Neural progenitor cell (in vitro differentiated cells): Measurements from ENCODE around the gene SAMD13. TPM values are rescaled to one million over a fixed set of nuclear protein-coding genes. Genes with fewer than 3 reads are reported as not detected.

ENCODE experiments used
- DNase-seq: peaks from one replicate; pipeline ENCODE4 v3.0.0-alpha.2; 2016; ENCODE audit warnings: low spot score
- H2AFZ ChIP-seq: fragments of 200-600 bp; sonication (generic); replicated peaks from 2 replicates; pipeline ENCODE4 v1.6.1; 2016; ENCODE audit warnings: antibody characterized with exemption
- H3F3A ChIP-seq: fragments of 200-600 bp; sonication (generic); 2 replicates; pipeline ENCODE4 v1.6.1; 2016; ENCODE audit warnings: antibody characterized with exemption, low read depth
- H3K27ac ChIP-seq: fragments of 200-600 bp; sonication (generic); 2 replicates; pipeline ENCODE4 v1.5.1; 2016; ENCODE audit warnings: mild to moderate bottlenecking
- H3K27me3 ChIP-seq: fragments of 200-600 bp; sonication (generic); 2 replicates; pipeline ENCODE4 v1.6.1; 2016; ENCODE audit warnings: mild to moderate bottlenecking, moderate library complexity
- H3K36me3 ChIP-seq: fragments of 200-600 bp; sonication (generic); 2 replicates; pipeline ENCODE4 v1.5.1; 2016
- H3K4me1 ChIP-seq: fragments of 200-600 bp; sonication (generic); 2 replicates; pipeline ENCODE4 v1.6.1; 2016; ENCODE audit warnings: mixed run types
- H3K4me2 ChIP-seq: fragments of 200-600 bp; sonication (generic); 2 replicates; pipeline ENCODE4 v1.6.1; 2016
- H3K4me3 ChIP-seq: fragments of 200-600 bp; sonication (generic); 2 replicates; pipeline ENCODE4 v1.5.1; 2016
- H3K79me2 ChIP-seq: fragments of 200-600 bp; sonication (generic); 2 replicates; pipeline ENCODE4 v1.6.1; 2016; ENCODE audit warnings: low read depth
- H3K9ac ChIP-seq: fragments of 200-600 bp; sonication (generic); 2 replicates; pipeline ENCODE4 v1.6.1; 2016
- H3K9me3 ChIP-seq: fragments of 200-600 bp; sonication (generic); 2 replicates; pipeline ENCODE4 v1.5.1; 2016; ENCODE audit warnings: low read depth
- H4K20me1 ChIP-seq: fragments of 200-600 bp; sonication (generic); 2 replicates; pipeline ENCODE4 v1.6.1; 2016; ENCODE audit warnings: low read depth
- H3K27ac Mint-ChIP-seq: 3 replicates; pipeline ENCODE4 v1.8.0; 2021; ENCODE audit warnings: mixed read lengths
- H3K27me3 Mint-ChIP-seq: 2 replicates; pipeline ENCODE4 v1.8.0; 2022; ENCODE audit warnings: low read depth, mild to moderate bottlenecking, inconsistent platforms, moderate library complexity, mixed read lengths; ENCODE audit not compliant: insufficient read depth
- H3K36me3 Mint-ChIP-seq: 3 replicates; pipeline ENCODE4 v1.8.0; 2021; ENCODE audit warnings: mixed read lengths
- H3K4me1 Mint-ChIP-seq: 3 replicates; pipeline ENCODE4 v1.8.0; 2021; ENCODE audit warnings: mixed read lengths
- H3K4me3 Mint-ChIP-seq: 3 replicates; pipeline ENCODE4 v1.8.0; 2021; ENCODE audit warnings: mild to moderate bottlenecking, moderate library complexity, mixed read lengths
- H3K9me3 Mint-ChIP-seq: 3 replicates; pipeline ENCODE4 v1.8.0; 2020; ENCODE audit warnings: mixed read lengths
- EZH2 ChIP-seq: fragments of 200-600 bp; sonication (generic); IDR thresholded peaks from 2 replicates; pipeline ENCODE4 v1.6.1; 2017; ENCODE audit warnings: antibody characterized with exemption, mild to moderate bottlenecking, moderate library complexity
- EZH2phosphoT487 ChIP-seq: fragments of 200-600 bp; sonication (generic); IDR thresholded peaks from 2 replicates; pipeline ENCODE4 v1.6.1; 2017; ENCODE audit warnings: antibody characterized with exemption
- total RNA-seq: library from RNA; depleted of rRNA; stranded (reverse); fragments of >200 nt; gene quantifications from 2 replicates; pipeline ENCODE4 v1.2.3, GENCODE V29; 2015; ENCODE audit warnings: low replicate concordance
- TF ChIP-seq, protein P1 (sequence below): fragments of 200-600 bp; sonication (generic); IDR thresholded peaks from 2 replicates; pipeline ENCODE4 v1.5.1; 2017; ENCODE audit warnings: antibody characterized with exemption, mild to moderate bottlenecking

Gene SAMD13
- total RNA-seq, 1 donor from 2014 or later = 5.6 TPM

DNA sequence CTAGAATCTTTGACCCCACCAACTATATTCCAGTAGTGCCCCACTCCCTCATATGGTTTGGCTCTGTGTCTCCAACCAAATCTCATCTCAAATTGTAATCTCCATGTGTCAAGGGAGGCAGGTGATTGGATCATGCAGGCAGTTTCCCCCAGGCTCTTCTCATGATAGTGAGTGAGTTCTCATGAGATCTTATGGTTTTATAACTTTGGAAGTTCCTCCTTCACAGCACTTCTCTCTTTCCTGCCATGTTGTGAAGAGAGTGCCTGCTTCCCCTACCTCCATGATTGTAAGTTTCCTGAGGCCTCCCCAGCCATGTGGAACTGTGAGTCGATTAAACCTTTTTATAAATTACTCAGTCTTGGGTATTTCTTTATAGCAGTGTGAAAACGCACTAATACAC lies 7.7 kb upstream of the SAMD13 start:
- peaks cover 5% of the 10 kb centered on the region for H3K4me1 Mint-ChIP-seq
- no peak overlapping the region for H3K27ac Mint-ChIP-seq
- TF ChIP-seq EZH2phosphoT487 (no peak), EZH2 (no peak)
- TF ChIP-seq, protein P1, sequence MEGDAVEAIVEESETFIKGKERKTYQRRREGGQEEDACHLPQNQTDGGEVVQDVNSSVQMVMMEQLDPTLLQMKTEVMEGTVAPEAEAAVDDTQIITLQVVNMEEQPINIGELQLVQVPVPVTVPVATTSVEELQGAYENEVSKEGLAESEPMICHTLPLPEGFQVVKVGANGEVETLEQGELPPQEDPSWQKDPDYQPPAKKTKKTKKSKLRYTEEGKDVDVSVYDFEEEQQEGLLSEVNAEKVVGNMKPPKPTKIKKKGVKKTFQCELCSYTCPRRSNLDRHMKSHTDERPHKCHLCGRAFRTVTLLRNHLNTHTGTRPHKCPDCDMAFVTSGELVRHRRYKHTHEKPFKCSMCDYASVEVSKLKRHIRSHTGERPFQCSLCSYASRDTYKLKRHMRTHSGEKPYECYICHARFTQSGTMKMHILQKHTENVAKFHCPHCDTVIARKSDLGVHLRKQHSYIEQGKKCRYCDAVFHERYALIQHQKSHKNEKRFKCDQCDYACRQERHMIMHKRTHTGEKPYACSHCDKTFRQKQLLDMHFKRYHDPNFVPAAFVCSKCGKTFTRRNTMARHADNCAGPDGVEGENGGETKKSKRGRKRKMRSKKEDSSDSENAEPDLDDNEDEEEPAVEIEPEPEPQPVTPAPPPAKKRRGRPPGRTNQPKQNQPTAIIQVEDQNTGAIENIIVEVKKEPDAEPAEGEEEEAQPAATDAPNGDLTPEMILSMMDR = no peak

DNA sequence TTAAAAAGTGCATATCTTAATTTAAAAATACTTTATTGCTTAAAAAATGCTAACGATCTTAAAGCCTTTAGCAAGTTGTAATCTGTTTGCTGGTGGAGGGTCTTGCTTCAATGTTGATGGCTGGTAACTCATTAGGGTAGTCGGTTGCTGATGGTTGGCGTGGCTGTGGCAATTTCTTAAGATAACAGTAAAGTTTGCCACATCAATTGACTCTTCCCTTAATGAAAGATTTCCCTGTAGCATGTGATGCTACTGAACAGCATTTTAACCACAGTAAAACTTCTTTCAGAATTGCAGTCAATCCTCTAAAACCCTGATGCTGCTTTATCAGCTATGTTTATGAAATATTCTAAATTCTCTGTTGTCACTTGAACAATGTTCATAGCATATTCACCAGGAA lies 6.8 kb upstream of the SAMD13 start:
- H2AFZ ChIP-seq = no peak overlapping the region

More for the DNA sequence above, 7.7 kb upstream of the SAMD13 start:
- Histone ChIP-seq H3K27me3 (no peaks in the 10 kb centered on the region), H3K9ac (no peak overlapping the region), H3K27ac (no peak overlapping the region), H4K20me1 (no peaks in the 10 kb centered on the region), H3K4me3 (no peak overlapping the region), H3K36me3 (no peaks in the 10 kb centered on the region), H3K4me2 (no peak overlapping the region), H3F3A (no peaks in the 10 kb centered on the region), H3K4me1 (no peaks in the 10 kb centered on the region), H3K79me2 (no peaks in the 10 kb centered on the region), H3K9me3 (no peaks in the 10 kb centered on the region), H2AFZ (no peak overlapping the region)
- Mint-ChIP-seq H3K4me3 (no peak overlapping the region), H3K27me3 (no peaks in the 10 kb centered on the region), H3K9me3 (peaks cover 17% of the 10 kb centered on the region), H3K36me3 (peaks cover 4% of the 10 kb centered on the region)
- DNase-seq = no peak

DNA sequence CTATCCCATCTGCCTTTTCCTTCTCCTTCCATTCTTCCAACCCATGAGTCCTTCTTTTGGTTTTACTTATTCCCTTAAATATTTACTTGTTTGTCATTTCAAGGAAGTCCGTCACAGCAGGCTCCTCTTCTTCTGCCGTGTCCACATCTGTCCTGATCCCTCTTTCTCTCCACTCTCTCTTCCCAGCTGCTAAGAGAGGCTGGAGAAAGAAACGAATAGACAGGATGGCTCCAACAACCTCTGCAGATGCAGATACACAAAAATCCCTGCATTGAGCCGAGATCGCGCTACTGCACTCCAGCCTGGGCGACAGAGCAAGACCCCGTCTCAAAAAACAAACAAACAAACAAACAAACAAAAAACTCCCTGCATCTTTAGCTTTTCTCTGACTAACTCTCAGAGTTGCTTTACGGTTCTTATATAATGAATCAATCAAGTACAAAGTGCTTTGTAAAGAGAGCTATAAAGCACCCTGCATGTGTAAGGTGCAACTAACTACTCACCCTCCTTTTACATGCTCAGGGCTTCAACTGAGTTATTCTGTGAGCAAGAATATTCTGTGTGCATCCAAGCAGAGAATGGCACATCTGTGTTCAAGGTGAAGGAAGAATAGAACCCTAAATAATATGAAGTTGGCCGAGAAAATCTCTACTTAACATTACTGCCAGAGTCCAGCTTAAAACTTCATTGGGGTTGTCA lies 3.8 kb upstream of the SAMD13 start:
- Histone ChIP-seq H3K4me1 (peaks cover 32% of the 10 kb centered on the region), H2AFZ (peak overlapping the region; percentile 97), H3K9me3 (no peaks in the 10 kb centered on the region), H3F3A (peaks cover 18% of the 10 kb centered on the region), H3K4me2 (peak overlapping the region; percentile 97), H3K36me3 (no peaks in the 10 kb centered on the region), H3K27me3 (no peaks in the 10 kb centered on the region), H3K27ac (no peak overlapping the region), H3K79me2 (no peaks in the 10 kb centered on the region), H3K9ac (no peak overlapping the region), H3K4me3 (peak overlapping the region; percentile 99), H4K20me1 (no peaks in the 10 kb centered on the region)
- no peak for DNase-seq
- no peaks in the 10 kb centered on the region for H3K27me3 Mint-ChIP-seq
- peak overlapping the region; percentile 85 for H3K4me3 Mint-ChIP-seq
- H3K4me1 Mint-ChIP-seq = peaks cover 38% of the 10 kb centered on the region
- H3K27ac Mint-ChIP-seq = peak overlapping the region; percentile 3
- H3K36me3 Mint-ChIP-seq = peaks cover 4% of the 10 kb centered on the region
- TF ChIP-seq EZH2 (no peak), EZH2phosphoT487 (no peak)
- TF ChIP-seq, protein P1 = no peak
- H3K9me3 Mint-ChIP-seq = peaks cover 13% of the 10 kb centered on the region

More for the DNA sequence above, 6.8 kb upstream of the SAMD13 start:
- peaks cover 13% of the 10 kb centered on the region for H3K9me3 Mint-ChIP-seq
- Histone ChIP-seq H3K27ac (no peak overlapping the region), H3K79me2 (no peaks in the 10 kb centered on the region), H3K36me3 (no peaks in the 10 kb centered on the region), H3K9ac (no peak overlapping the region), H4K20me1 (no peaks in the 10 kb centered on the region), H3K27me3 (no peaks in the 10 kb centered on the region), H3K4me3 (no peak overlapping the region), H3K4me1 (peaks cover 2% of the 10 kb centered on the region), H3F3A (peaks cover 1% of the 10 kb centered on the region), H3K9me3 (no peaks in the 10 kb centered on the region), H3K4me2 (no peak overlapping the region)
- H3K4me3 Mint-ChIP-seq = no peak overlapping the region
- TF ChIP-seq EZH2 = no peak
- TF ChIP-seq, protein P1 = no peak
- no peak for TF ChIP-seq EZH2phosphoT487
- no peak overlapping the region for H3K27ac Mint-ChIP-seq
- H3K27me3 Mint-ChIP-seq = no peaks in the 10 kb centered on the region
- H3K4me1 Mint-ChIP-seq = peaks cover 11% of the 10 kb centered on the region
- peaks cover 4% of the 10 kb centered on the region for H3K36me3 Mint-ChIP-seq
- DNase-seq = no peak
